Subcutaneous abdominal adipose tissue (tissue), 5 donors: Measurements from ENCODE around the gene RRP1.

Experiments used
- H3K27ac ChIP-seq: one replicate; pipeline ENCODE4 v1.7.0; 2013; ENCODE audit warnings: low read depth, mild to moderate bottlenecking, inconsistent platforms, low read length, moderate library complexity
- H3K27me3 ChIP-seq, 5 donors: one replicate each; pipeline ENCODE4 v1.7.0; 2013; ENCODE audit warnings: low read length in 5 of 5, inconsistent platforms in 1 of 5; ENCODE audit not compliant: control insufficient read depth in 5 of 5, insufficient read depth in 4 of 5
- H3K36me3 ChIP-seq, 5 donors: one replicate each; pipeline ENCODE4 v1.7.0; 2013; ENCODE audit warnings: low read length in 5 of 5; ENCODE audit not compliant: control insufficient read depth in 5 of 5, insufficient read depth in 5 of 5
- H3K4me1 ChIP-seq, 5 donors: one replicate each; pipeline ENCODE4 v1.7.0; 2013; ENCODE audit warnings: low read length in 5 of 5, mild to moderate bottlenecking in 3 of 5, moderate library complexity in 1 of 5; ENCODE audit not compliant: control insufficient read depth in 5 of 5, insufficient read depth in 5 of 5
- H3K4me3 ChIP-seq, 5 donors: one replicate each; pipeline ENCODE4 v1.7.0; 2013; ENCODE audit warnings: low read length in 5 of 5, low read depth in 1 of 5
- H3K9ac ChIP-seq, 5 donors: one replicate each; pipeline ENCODE4 v1.7.0; 2013; ENCODE audit warnings: low read length in 5 of 5, mild to moderate bottlenecking in 4 of 5, moderate library complexity in 3 of 5
- H3K9me3 ChIP-seq, 5 donors: one replicate each; pipeline ENCODE4 v1.7.0; 2013; ENCODE audit warnings: low read length in 5 of 5; ENCODE audit not compliant: control insufficient read depth in 5 of 5
- donor health status: healthy.
- donor health status: healthy.
- donor health status: healthy.
- donor health status: healthy.
- donor health status: healthy.

Gene RRP1

DNA sequence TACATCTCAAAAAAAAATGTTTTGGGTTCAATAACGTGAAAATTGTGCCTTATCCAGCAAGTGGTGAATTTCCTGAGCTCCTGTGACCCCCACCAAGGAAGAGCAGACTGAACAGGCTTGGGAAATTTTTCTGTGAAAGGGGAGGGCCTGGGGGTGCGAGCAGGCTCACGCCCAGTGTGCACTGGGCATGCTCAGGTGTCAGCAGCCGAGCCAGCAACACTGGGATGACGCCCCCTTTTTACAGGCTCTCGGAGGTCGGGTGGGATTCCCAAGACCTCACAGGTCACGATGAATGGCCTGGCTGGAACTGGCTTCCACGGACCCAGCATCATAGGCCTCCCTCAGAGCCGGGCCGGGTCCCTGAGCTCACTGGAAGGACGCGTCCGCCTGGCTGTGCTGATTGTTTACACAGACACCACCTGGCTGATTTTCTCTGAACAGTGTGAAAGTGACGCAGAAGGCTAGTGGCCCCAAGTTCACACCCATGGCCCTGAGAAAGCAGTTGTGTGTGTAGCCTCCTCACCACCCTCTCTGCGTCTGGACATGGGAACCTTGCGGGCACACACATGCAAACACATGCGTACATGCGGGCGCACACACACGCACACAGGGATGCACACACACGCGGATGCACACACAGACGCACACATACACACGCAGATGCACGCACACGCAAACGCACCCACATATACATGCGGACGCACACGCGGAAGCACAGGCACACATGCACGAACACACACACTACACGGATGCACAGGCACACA is 22.5 kb upstream of the RRP1 start:
- peaks cover 2 to 32% (median 21%) of the 10 kb centered on the region in 5 donors for H3K4me1 ChIP-seq
- no peaks in the 10 kb centered on the region for H3K27me3 ChIP-seq
- H3K9me3 ChIP-seq = no peaks in the 10 kb centered on the region
- H3K9ac ChIP-seq = no peak overlapping the region
- H3K4me3 ChIP-seq = no peak overlapping the region
- H3K36me3 ChIP-seq = peaks cover 0 to 19% (median 14%) of the 10 kb centered on the region in 5 donors
- H3K27ac ChIP-seq = peak overlapping the region; percentile 89

DNA sequence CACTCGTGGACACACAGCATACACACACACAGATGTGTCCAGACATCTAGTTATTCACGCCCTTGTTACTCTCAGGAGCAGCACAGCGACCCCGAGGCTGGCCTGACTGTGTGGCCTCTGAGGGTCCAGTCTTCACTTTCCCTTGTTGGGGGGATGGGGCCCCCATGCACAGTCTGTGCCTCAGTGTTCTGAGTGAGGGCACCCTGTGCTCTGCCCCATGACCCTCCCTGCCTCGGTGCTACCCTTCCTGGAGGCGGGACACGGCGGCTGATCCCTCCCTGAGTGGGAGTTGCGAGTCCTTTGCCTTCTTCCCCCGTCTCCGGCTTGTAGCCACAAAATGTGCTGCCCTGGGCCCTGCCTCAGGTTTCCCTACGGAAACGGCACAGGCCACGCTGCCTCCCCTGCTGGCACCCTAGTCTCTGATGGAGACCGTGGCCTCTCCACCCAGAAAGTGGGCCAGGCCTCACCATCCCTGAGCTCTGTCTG is 21.8 kb upstream of the RRP1 start:
- peaks cover 0 to 14% (median 8%) of the 10 kb centered on the region in 5 donors for H3K36me3 ChIP-seq
- no peak overlapping the region for H3K4me3 ChIP-seq
- peak overlapping the region; percentile 89 for H3K27ac ChIP-seq
- peak overlapping the region in 3 of 5 donors; percentile 4 to 39 (median 37) for H3K9ac ChIP-seq
- no peaks in the 10 kb centered on the region for H3K27me3 ChIP-seq
- no peaks in the 10 kb centered on the region for H3K9me3 ChIP-seq
- H3K4me1 ChIP-seq = peaks cover 2 to 32% (median 21%) of the 10 kb centered on the region in 5 donors

DNA sequence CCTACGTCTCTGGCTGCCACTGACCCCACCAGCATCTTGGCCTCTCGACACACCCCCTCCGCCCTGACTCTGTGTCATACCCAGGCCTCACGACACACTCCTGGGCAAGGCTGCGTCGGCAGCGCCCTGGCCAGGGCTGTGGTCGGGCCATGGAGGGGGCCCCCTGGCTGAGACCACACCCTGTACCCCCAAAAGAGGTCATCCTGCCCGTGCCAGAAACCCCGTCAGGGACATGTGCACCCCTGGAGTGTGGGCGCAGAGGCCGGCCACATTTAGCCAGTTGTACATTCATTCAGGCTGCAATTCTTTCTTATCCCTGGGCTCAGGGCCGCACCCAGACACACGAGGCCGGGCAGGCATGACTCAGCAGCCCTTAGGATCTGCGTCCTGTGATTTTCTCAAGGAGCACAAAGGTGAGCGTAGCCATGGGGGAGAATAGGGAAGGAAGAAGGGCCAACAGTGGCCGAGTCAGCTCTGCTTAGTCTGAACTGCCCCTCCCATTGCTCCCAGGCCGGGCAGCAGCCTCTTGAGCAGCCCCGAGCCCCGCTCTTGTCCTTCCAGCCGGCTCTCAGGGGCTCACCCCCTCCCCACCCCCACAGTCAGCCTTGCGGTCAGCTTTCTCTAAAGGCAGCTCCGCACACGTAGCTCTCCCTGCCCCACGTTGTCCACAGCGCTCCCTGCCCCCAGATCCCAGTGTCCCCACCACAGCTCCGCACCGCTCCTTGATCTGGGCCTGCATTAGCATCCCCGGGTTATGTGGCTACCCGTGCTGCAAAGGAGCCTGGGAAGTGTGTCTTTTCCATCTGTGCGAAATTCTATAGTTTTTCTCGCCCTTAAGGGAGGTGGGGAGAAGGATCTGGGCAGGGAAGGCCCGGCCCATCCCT is 21.2 kb upstream of the RRP1 start:
- Histone ChIP-seq H3K9me3 (no peaks in the 10 kb centered on the region), H3K4me1 (peaks cover 2 to 32% (median 21%) of the 10 kb centered on the region in 5 donors), H3K27me3 (no peaks in the 10 kb centered on the region), H3K36me3 (peaks cover 0 to 13% (median 6%) of the 10 kb centered on the region in 5 donors), H3K4me3 (peak overlapping the region in 1 of 5 donors; percentile 6), H3K27ac (peak overlapping the region; percentile 89), H3K9ac (peak overlapping the region in 3 of 5 donors; percentile 4 to 39 (median 37))

DNA sequence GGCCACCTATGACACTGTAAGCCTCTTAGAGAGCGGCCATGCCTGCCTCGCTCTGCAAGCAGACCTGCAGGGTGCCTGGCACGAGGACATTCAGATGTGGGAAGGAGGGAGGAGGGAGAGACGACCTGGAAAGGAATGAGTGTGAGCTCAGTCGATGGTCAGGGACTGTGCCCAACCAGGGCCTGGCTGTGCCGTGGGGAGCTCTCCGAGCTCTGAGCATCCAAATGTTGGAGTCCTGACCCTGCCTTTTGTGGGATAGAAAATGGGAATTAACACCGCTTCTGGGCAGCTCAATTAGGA is 20.6 kb upstream of the RRP1 start:
- Histone ChIP-seq H3K9me3 (no peaks in the 10 kb centered on the region), H3K9ac (peak overlapping the region in 1 of 5 donors; percentile 28), H3K36me3 (peaks cover 0 to 16% (median 10%) of the 10 kb centered on the region in 5 donors), H3K4me1 (peaks cover 2 to 31% (median 21%) of the 10 kb centered on the region in 5 donors), H3K4me3 (peak overlapping the region in 1 of 5 donors; percentile 6), H3K27ac (peak overlapping the region; percentile 89), H3K27me3 (no peaks in the 10 kb centered on the region)

DNA sequence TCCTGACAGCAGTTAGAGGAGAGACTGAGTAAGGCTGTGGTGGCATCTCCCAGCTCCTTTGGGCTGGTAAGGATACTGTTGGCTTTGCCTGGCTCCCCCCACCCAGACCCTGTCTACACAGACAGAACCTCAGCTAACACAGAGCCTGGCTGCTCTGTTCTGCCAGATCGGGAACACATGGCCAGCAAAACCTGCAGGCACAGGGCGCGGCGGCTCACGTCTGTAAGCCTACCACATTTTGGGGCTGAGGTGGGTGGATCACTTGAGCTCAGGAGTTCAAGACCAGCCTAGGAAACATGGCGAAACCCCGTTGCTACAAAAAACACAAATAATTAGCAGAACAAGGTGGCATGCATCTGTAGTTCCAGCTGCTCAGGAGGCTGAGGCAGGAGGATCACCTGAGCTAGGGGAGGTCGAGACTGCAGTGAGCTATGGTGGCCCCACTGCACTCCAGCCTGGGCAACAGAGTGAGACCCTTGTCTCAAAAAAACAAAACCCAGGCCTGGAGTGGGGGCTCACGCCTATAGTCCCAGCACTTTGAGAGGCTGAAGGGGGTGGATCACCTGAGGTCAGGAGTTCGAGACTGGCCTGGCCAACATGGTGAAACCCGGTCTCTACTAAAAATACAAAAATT is 19.9 kb upstream of the RRP1 start:
- H3K36me3 ChIP-seq = peaks cover 0 to 19% (median 17%) of the 10 kb centered on the region in 5 donors

DNA sequence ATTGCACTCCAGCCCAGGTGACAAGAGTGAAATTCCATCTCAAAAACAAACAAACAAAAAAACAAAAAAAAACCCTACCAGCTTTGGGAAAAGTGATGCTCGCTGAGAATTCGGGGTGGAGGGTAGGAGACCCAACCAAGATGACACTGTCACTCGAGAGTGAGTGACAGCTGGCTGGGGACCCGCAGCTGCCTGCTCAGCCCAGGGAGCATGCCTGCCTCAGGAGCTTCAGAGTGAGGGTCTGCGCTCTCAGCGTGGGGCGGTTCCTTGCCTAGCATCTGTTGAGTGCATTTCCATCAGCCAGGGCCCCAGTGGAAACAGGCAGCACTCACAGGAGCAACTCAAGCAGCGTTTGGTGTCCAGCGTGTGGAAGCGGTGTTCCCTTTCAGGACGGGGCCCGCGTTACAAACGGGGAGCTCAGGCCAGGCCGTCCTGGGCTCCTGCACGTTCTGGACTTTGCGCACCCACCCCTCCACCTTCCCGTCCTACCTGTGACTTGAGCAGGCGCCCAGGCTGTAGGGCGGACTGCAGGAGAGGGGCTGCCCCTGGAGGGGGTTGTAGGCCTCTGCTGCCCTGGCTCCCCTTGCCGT is 19.2 kb upstream of the RRP1 start:
- H3K27me3 ChIP-seq = no peaks in the 10 kb centered on the region
- H3K4me1 ChIP-seq = peaks cover 4 to 30% (median 26%) of the 10 kb centered on the region in 5 donors
- peaks cover 0 to 21% (median 19%) of the 10 kb centered on the region in 5 donors for H3K36me3 ChIP-seq
- H3K4me3 ChIP-seq = no peak overlapping the region
- H3K27ac ChIP-seq = no peak overlapping the region
- H3K9me3 ChIP-seq = no peaks in the 10 kb centered on the region
- no peak overlapping the region for H3K9ac ChIP-seq

More for the DNA sequence above, 19.9 kb upstream of the RRP1 start:
- Histone ChIP-seq H3K4me1 (peaks cover 2 to 29% (median 21%) of the 10 kb centered on the region in 5 donors), H3K9me3 (no peaks in the 10 kb centered on the region), H3K27me3 (no peaks in the 10 kb centered on the region), H3K27ac (peak overlapping the region; percentile 89), H3K9ac (no peak overlapping the region), H3K4me3 (no peak overlapping the region)

DNA sequence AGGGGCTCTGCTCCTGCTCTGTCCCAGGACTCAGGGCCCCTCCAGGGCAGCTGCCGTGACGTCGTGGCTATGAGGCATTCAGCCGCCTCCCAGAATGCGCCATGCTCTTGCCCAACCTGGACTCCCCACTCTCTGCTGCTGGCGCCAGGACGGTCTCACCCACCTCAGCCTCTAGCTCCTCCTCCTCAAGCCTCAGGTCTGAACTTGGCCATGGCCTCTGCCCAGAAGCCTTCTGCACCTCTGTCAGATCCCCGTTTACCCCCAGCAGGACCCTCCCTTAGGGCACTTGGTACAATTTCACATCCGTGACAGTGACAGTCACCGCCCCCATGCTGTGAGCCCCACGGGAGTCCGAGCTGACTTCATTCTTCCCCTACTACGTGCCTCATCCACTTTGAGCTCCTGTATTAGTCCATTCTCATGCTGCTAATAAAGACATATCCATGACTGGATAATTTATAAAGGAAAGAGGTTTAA is 18.1 kb upstream of the RRP1 start:
- Histone ChIP-seq H3K27me3 (no peaks in the 10 kb centered on the region), H3K4me3 (no peak overlapping the region), H3K4me1 (peaks cover 5 to 37% (median 32%) of the 10 kb centered on the region in 5 donors), H3K9ac (no peak overlapping the region), H3K27ac (peak overlapping the region; percentile 65), H3K9me3 (no peaks in the 10 kb centered on the region), H3K36me3 (peaks cover 0 to 21% (median 19%) of the 10 kb centered on the region in 5 donors)

DNA sequence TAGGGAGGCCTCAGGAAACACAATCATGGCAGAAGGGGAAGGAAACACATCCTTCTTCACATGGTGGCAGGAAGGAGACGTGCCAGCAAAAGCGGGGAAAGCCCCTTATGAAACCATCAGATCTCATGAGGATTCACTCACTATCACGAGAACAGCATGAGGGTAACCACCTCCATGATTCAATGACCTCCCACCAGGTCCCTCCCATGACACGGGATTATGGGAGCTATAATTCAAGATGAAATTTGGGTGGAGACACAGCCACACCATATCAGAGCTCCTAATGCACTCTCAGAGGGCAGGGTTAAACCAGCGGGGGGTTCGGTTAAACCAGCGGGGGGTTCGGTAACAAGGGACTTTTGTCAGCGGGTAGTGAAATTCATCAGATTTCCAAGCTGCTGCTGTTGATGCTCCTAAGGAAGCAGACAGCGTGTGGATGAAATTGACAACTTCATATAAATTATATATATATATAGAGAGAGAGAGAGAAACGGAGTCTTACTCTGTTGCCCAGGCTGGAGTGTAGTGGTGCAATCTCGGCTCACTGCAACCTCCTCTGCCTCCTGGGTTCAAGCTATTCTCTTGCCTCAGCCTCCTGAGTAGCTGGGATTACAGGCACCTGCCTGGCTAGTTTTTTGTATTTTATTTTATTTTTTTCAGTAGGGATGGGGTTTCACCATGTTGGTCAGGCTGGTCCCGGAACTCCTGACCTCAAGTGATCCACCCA is 17.5 kb upstream of the RRP1 start:
- Histone ChIP-seq H3K27ac (peak overlapping the region; percentile 65), H3K4me1 (peaks cover 5 to 40% (median 32%) of the 10 kb centered on the region in 5 donors), H3K36me3 (peaks cover 0 to 21% (median 19%) of the 10 kb centered on the region in 5 donors), H3K27me3 (no peaks in the 10 kb centered on the region), H3K4me3 (no peak overlapping the region), H3K9me3 (no peaks in the 10 kb centered on the region), H3K9ac (no peak overlapping the region)

DNA sequence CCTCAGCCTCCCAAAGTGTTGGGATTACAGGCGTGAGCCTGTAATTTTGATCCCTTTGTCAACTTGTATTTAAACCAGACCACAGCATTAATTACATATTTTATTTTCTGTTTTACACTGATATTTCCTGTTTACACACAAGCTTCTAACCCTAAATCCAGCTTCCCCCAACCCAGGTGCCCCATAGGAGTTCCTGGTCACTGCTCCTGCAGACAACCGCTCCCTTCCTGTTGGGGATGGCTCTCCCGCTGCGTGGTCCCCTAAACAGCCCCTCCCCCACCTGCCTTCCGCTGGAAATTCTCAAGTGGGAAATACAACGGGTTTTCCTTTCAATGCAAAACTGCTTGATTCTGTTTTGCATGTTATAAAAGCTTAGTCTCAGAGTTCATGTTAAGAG is 17.0 kb upstream of the RRP1 start:
- Histone ChIP-seq H3K9ac (no peak overlapping the region), H3K36me3 (peaks cover 0 to 21% (median 19%) of the 10 kb centered on the region in 5 donors), H3K27me3 (no peaks in the 10 kb centered on the region), H3K4me1 (peaks cover 3 to 37% (median 32%) of the 10 kb centered on the region in 5 donors), H3K27ac (no peak overlapping the region), H3K4me3 (no peak overlapping the region), H3K9me3 (no peaks in the 10 kb centered on the region)
